GM13977 (cell line): ENCODE results near the gene PPP4R2.

Experiments
- DNase-seq: peaks from one replicate; pipeline ENCODE4 v3.0.0; 2012; ENCODE audit warnings: low spot score
- in situ Hi-C: fragments of 300-500 bp; cut with MboI; formaldehyde crosslinking; loops from one replicate; pipeline ENCODE4 v1.12.0; 2022; ENCODE audit warnings: low sequenced_read_pairs, low pct_unique_long_range_greater_than_20kb, mixed read lengths, inconsistent platforms; ENCODE audit not compliant: unreplicated experiment
- TF ChIP-seq, protein P1 (sequence below): IDR thresholded peaks from 2 replicates; pipeline ENCODE4 v1.5.1; 2012; ENCODE audit warnings: mild to moderate bottlenecking, control low read depth; ENCODE audit not compliant: insufficient read depth; ENCODE audit errors: extremely low read depth, missing control alignments

Gene PPP4R2

DNA sequence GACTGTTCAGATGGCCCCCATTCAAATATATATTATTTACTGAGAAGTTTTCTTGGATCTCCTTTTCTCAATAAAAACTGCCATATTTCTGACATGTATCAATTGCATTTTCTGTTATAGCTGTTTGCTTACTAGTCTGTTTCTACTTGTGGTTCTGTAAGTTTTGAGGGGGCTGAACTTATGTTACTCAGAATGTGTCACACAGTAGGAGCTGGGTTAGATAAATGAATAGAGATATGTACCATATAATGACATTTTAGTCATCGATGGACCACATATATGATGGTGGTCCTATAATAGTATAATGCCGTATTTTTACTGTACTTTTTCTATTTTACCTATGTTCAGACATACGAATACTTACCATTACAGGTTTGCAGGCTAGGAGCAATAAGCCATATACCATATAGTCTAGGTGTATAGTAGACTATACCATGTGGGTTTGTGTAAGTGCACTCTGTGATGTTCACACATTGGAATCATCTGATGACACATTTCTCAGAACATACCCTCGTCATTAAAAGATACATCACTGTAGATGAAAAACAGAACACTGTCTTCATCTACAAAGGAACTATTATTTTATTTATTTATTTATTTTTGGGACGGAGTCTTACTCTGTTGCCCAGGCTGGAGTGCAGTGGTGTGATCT lies 22.3 kb downstream of the PPP4R2 start:
- in situ Hi-C loops: no loop called here
- no peak for DNase-seq
- TF ChIP-seq, protein P1, sequence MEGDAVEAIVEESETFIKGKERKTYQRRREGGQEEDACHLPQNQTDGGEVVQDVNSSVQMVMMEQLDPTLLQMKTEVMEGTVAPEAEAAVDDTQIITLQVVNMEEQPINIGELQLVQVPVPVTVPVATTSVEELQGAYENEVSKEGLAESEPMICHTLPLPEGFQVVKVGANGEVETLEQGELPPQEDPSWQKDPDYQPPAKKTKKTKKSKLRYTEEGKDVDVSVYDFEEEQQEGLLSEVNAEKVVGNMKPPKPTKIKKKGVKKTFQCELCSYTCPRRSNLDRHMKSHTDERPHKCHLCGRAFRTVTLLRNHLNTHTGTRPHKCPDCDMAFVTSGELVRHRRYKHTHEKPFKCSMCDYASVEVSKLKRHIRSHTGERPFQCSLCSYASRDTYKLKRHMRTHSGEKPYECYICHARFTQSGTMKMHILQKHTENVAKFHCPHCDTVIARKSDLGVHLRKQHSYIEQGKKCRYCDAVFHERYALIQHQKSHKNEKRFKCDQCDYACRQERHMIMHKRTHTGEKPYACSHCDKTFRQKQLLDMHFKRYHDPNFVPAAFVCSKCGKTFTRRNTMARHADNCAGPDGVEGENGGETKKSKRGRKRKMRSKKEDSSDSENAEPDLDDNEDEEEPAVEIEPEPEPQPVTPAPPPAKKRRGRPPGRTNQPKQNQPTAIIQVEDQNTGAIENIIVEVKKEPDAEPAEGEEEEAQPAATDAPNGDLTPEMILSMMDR: no peak

DNA sequence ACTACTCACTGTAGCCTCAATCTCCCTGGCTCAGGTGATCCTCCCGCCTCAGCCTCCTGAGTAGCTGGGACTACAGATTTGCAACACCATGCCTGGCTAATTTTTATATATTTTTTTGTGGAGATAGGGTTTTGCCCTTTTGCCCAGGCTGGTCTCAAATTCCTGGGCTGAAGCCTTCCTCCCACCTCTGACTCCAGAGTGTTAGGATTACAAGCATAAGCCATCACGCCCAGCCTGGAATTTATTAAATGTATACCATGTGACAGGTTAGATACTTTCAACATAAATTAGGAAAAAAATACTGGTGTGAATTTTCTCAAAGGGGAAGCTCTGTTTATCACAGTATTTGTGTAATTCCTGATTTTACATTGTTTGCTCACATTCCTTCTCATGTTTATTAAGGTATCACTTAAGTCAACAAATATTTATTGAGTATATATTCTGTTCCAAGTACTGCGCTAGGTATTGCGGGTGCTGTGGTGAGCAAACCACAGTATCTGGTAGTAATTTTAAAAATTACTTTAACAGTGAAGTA lies 24.8 kb downstream of the PPP4R2 start:
- TF ChIP-seq, protein P1: no peak
- DNase-seq: no peak
- in situ Hi-C loops: no loop called here

DNA sequence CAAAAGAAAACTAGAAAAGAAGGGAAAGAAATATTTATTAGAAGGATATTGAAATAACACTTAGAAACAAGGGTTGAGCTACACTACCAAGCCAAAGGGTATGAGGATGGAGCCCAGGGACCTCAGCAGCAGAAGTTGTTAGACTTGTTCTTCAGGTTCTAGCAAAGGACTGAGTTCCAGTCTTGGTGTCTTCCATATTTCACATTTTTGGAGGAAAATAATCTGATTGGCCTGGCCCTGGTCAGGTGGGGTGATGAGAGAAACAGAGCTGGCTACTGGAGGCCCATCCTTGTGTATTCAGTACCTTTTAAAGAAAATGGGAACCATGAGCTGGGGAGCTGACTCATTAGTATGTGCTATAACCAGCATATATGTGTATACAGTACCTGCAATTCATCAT lies 28.2 kb downstream of the PPP4R2 start:
- in situ Hi-C loops: no loop called here
- no peak for DNase-seq

DNA sequence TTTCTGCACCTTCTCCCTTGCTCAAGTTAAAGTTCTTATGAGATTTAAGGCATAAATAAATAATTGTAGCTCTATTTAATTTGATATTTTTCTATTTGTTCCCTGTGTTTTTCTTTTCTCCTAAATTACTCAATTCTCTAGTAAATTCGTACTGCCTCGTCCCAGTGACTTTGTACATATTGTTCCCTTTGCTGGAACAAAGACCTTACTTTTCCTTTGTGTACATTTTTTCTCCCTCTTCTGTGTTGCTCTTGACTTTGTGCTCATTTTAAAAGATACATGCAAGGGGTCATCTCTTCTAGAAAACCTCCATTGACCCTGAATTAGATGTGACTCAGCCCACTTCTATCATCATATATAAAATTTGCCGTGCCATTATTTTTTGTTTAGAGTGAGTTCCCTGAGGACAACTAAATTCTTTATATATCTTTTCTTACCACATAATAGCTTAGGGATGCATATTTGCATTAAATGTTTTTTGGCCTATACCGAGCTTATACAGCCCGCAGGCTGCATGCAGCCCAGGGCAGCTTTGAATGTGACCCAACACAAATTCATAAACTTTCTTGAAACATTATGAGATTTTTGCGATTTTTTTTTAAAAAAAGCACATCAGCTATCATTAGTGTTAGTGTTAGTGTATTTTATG lies 29.6 kb downstream of the PPP4R2 start:
- TF ChIP-seq, protein P1: no peak
- DNase-seq: no peak
- in situ Hi-C loops: no loop called here

More for the DNA sequence above, 28.2 kb downstream of the PPP4R2 start:
- TF ChIP-seq, protein P1: no peak

DNA sequence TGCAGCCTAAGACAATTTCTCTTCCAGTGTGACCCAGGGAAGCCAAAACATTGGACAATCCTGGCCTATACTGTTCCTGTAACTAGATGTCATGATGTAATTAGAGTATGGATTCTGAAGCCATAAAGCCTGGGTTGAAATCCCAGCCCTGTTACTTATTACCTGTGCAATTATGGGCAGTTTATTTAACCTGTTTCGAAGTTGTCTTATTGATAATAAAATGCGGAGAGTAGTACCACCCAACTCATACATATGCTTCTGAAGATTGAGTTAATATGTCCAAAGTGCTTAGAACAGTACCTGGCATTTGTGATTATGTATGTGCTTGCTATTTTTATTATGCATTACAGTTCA lies 30.1 kb downstream of the PPP4R2 start:
- no peak for DNase-seq
- TF ChIP-seq, protein P1: no peak
- in situ Hi-C loops: no loop called here

DNA sequence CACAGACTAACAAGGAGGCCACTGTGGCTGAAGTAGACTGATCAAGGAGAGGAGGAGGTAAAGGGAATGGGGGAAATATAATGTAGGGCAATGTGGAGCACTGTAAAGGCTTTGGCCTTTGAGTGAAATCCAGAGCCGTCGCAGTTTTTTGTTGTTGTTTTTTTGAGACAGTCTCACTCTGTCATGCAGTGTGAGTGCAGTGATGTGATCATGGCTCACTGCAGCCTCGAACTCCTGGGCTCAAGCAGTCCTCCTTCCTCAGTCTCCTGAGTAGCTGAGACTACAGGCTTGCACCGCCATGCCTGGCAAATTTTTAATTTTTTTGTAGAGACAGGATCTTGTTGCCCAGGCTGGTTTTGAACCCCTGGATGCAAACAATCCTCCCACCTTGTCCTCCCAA lies 32.2 kb downstream of the PPP4R2 start:
- in situ Hi-C loops: no loop called here
- TF ChIP-seq, protein P1: no peak

More for the DNA sequence above, 32.2 kb downstream of the PPP4R2 start:
- no peak for DNase-seq
